H1 (cell line): ENCODE results near the gene CHSY3. TPM values are rescaled to one million over a fixed set of nuclear protein-coding genes. Genes with fewer than 3 reads are reported as not detected.

Source experiments
- CTCF ChIA-PET: fragments of 300-600 bp; sonication (Branson Sonifier 250); formaldehyde crosslinking; loops from one replicate; lab custom pipeline; 2021; ENCODE audit not compliant: partially characterized antibody; lab: Charles Lee
- POLR2A ChIA-PET: fragments of 300-600 bp; sonication (Branson Sonifier 250); formaldehyde crosslinking; loops from one replicate; lab custom pipeline; 2021; ENCODE audit warnings: inconsistent platforms; ENCODE audit not compliant: partially characterized antibody; lab: Charles Lee
- DNase-seq, 2 experiments: peaks; one replicate each; pipeline versions ENCODE4 v3.0.0 to v3.0.0-alpha.2; 2010 to 2022; ENCODE audit warnings: low spot score in 2 of 2, low read depth in 1 of 2, mixed read lengths in 1 of 2
- FAIRE-seq: peaks from 2 replicates; lab custom pipeline; 2011; peaks lifted over from hg19 to GRCh38; lab: Jason Lieb, UNC
- H2AFZ ChIP-seq: 2 replicates; pipeline ENCODE4 v1.8.1; 2012; ENCODE audit warnings: low read length, inconsistent platforms
- H2AK5ac ChIP-seq: 2 replicates; pipeline ENCODE4 v1.6.1; 2013; ENCODE audit warnings: low read depth, low read length
- H2BK120ac ChIP-seq: replicated peaks from 2 replicates; pipeline ENCODE3; 2013; ENCODE audit warnings: low read depth, low read length, inconsistent platforms
- H2BK12ac ChIP-seq: 2 replicates; pipeline ENCODE4 v1.6.1; 2013; ENCODE audit warnings: low read depth, low read length
- H2BK15ac ChIP-seq: 2 replicates; pipeline ENCODE4 v1.6.1; 2013; ENCODE audit warnings: low read length
- H2BK20ac ChIP-seq: 2 replicates; pipeline ENCODE4 v1.6.1; 2013; ENCODE audit warnings: low read length
- H2BK5ac ChIP-seq: 2 replicates; pipeline ENCODE4 v1.6.1; 2013; ENCODE audit warnings: low read depth, low read length
- H3K14ac ChIP-seq: 2 replicates; pipeline ENCODE4 v1.6.1; 2013; ENCODE audit warnings: inconsistent platforms; ENCODE audit not compliant: insufficient read length
- H3K18ac ChIP-seq: 2 replicates; pipeline ENCODE4 v1.6.1; 2013; ENCODE audit warnings: low read length; ENCODE audit errors: extremely low read depth
- H3K23ac ChIP-seq: 2 replicates; pipeline ENCODE4 v1.6.1; 2013; ENCODE audit warnings: inconsistent platforms; ENCODE audit not compliant: insufficient read length
- H3K23me2 ChIP-seq: 2 replicates; pipeline ENCODE4 v1.6.1; 2013; ENCODE audit warnings: low read depth, low read length
- H3K27ac ChIP-seq: 2 replicates; pipeline ENCODE4 v1.6.1; 2011; ENCODE audit warnings: low read depth, low read length, inconsistent platforms
- H3K27me3 ChIP-seq, 4 experiments: replicated peaks in 1 of 4; 1 replicate in 1 of 4; 2 replicates in 3 of 4; pipeline versions ENCODE4 v1.6.1 to v1.8.1; 2011 to 2013; ENCODE audit warnings: low read length in 3 of 4, mild to moderate bottlenecking in 3 of 4, inconsistent platforms in 2 of 4, mixed read lengths in 2 of 4, moderate library complexity in 1 of 4; ENCODE audit not compliant: control insufficient read depth in 3 of 4, insufficient read depth in 3 of 4; ENCODE audit errors: extremely low read depth in 1 of 4
- H3K36me3 ChIP-seq, 4 experiments: 2 replicates each; pipeline versions ENCODE4 v1.6.1 to v1.8.1; 2011 to 2013; ENCODE audit warnings: mild to moderate bottlenecking in 4 of 4, low read length in 3 of 4, moderate library complexity in 2 of 4, control low read depth in 1 of 4, inconsistent platforms in 1 of 4; ENCODE audit not compliant: insufficient read depth in 4 of 4, control insufficient read depth in 2 of 4
- H3K4ac ChIP-seq: replicated peaks from 2 replicates; pipeline ENCODE3; 2013; ENCODE audit warnings: low read length, low read depth, mixed read lengths, inconsistent platforms; ENCODE audit not compliant: insufficient read length
- H3K4me1 ChIP-seq, 4 experiments: replicated peaks in 1 of 4; 1 replicate in 1 of 4; 2 replicates in 3 of 4; pipeline versions ENCODE4 v1.6.1 to v1.8.1; 2011 to 2013; ENCODE audit warnings: low read length in 3 of 4, inconsistent platforms in 2 of 4, mixed read lengths in 1 of 4; ENCODE audit not compliant: insufficient read depth in 4 of 4, control insufficient read depth in 3 of 4
- H3K4me2 ChIP-seq, 2 experiments: 2 replicates each; pipeline versions ENCODE4 v1.6.1 to v1.8.1; 2011 to 2013; ENCODE audit warnings: low read depth in 2 of 2, low read length in 2 of 2, control low read depth in 1 of 2, inconsistent platforms in 1 of 2, mild to moderate bottlenecking in 1 of 2; ENCODE audit not compliant: insufficient read depth in 1 of 2
- H3K4me3 ChIP-seq, 4 experiments: fragments of 200-600, 300-600 bp in 1 of 4; sonication (generic), shearing (Covaris generic), sonication (Bioruptor Twin) in 1 of 4; 2 replicates each; pipeline versions ENCODE4 v1.5.1 to v1.8.1; 2011 to 2016; ENCODE audit warnings: low read length in 4 of 4, low read depth in 3 of 4, control low read depth in 2 of 4, inconsistent platforms in 2 of 4, mild to moderate bottlenecking in 2 of 4, mixed read lengths in 1 of 4, moderate library complexity in 1 of 4; ENCODE audit not compliant: insufficient read depth in 2 of 4; ENCODE audit errors: extremely low read depth in 1 of 4
- H3K56ac ChIP-seq: replicated peaks from 2 replicates; pipeline ENCODE3; 2013; ENCODE audit warnings: low read depth, mild to moderate bottlenecking, mixed read lengths, low read length, inconsistent platforms; ENCODE audit not compliant: insufficient read length
- H3K79me1 ChIP-seq: 2 replicates; pipeline ENCODE4 v1.6.1; 2013; ENCODE audit warnings: low read depth, low read length, control low read depth
- H3K79me2 ChIP-seq, 2 experiments: 2 replicates each; pipeline versions ENCODE4 v1.6.1 to v1.8.1; 2012 to 2013; ENCODE audit warnings: low read length in 2 of 2, mild to moderate bottlenecking in 2 of 2, inconsistent platforms in 1 of 2; ENCODE audit not compliant: insufficient read depth in 2 of 2, control insufficient read depth in 1 of 2
- H3K9ac ChIP-seq, 4 experiments: replicated peaks in 1 of 4; 1 replicate in 1 of 4; 2 replicates in 3 of 4; pipeline versions ENCODE4 v1.6.1 to v1.8.1; 2011 to 2013; ENCODE audit warnings: low read depth in 3 of 4, low read length in 3 of 4, control low read depth in 2 of 4, mild to moderate bottlenecking in 2 of 4, moderate library complexity in 2 of 4, inconsistent platforms in 1 of 4; ENCODE audit errors: extremely low read depth in 1 of 4
- H3K9me3 ChIP-seq, 2 experiments: 2 replicates each; pipeline versions ENCODE4 v1.6.1 to v1.8.1; 2012 to 2013; ENCODE audit warnings: mild to moderate bottlenecking in 2 of 2, moderate library complexity in 2 of 2, control low read depth in 1 of 2, inconsistent platforms in 1 of 2, low read depth in 1 of 2, low read length in 1 of 2, mixed read lengths in 1 of 2; ENCODE audit not compliant: insufficient read depth in 2 of 2
- H4K20me1 ChIP-seq, 2 experiments: replicated peaks in 1 of 2; 2 replicates each; pipeline versions ENCODE3 to v1.8.1; 2011 to 2013; ENCODE audit warnings: inconsistent platforms in 2 of 2, low read length in 2 of 2, mild to moderate bottlenecking in 1 of 2; ENCODE audit not compliant: insufficient read depth in 2 of 2, control insufficient read depth in 1 of 2
- H4K5ac ChIP-seq: 2 replicates; pipeline ENCODE4 v1.6.1; 2013; ENCODE audit warnings: low read length, low read depth, mixed read lengths, inconsistent platforms; ENCODE audit not compliant: insufficient read length
- H4K8ac ChIP-seq: 2 replicates; pipeline ENCODE4 v1.8.0; 2013; ENCODE audit warnings: mild to moderate bottlenecking, moderate library complexity, low read length, inconsistent platforms; ENCODE audit not compliant: insufficient read depth; ENCODE audit errors: extremely low read depth
- H4K91ac ChIP-seq: replicated peaks from 2 replicates; pipeline ENCODE3; 2013; ENCODE audit warnings: low read length, mixed read lengths, inconsistent platforms; ENCODE audit not compliant: insufficient read length
- CREB1 ChIP-seq: IDR thresholded peaks from 2 replicates; pipeline ENCODE4 v1.6.1; 2012; ENCODE audit warnings: inconsistent platforms
- CTBP2 ChIP-seq: IDR thresholded peaks from 2 replicates; pipeline ENCODE4 v1.7.0; 2011; ENCODE audit warnings: borderline replicate concordance, mild to moderate bottlenecking, moderate library complexity, mixed read lengths, low read length; ENCODE audit not compliant: insufficient read depth, insufficient read length
- JUND ChIP-seq: IDR thresholded peaks from 2 replicates; pipeline ENCODE4 v1.6.1; 2011; ENCODE audit warnings: mild to moderate bottlenecking, improper control_type of control experiment, low read length
- TBP ChIP-seq: IDR thresholded peaks from 2 replicates; pipeline ENCODE4 v1.6.1; 2011; ENCODE audit warnings: low read depth, low read length, improper control_type of control experiment
- polyA plus RNA-seq, 7 experiments: library from polyadenylated mRNA; depleted of rRNA in 3 of 7; stranded (reverse) in 5 of 7; unstranded in 2 of 7; fragments of >200 nt in 5 of 7; fragments of 200-250 nt in 2 of 7; gene quantifications; 1 replicate in 5 of 7; 2 replicates in 1 of 7; 4 replicates in 1 of 7; pipeline versions ENCODE4 v1.2.1 to v1.2.3, GENCODE V29; 2011 to 2013; ENCODE audit warnings: missing spikeins in 2 of 7, mixed read lengths in 2 of 7
- total RNA-seq: library from RNA; stranded (reverse); fragmentation: NEBNext Ultra II Directional; extraction: Animal tissue kit (Norgen Biotek cat#: 25700); gene quantifications from 2 replicates; pipeline ENCODE4 v1.2.1, GENCODE V29; 2021

Gene CHSY3
- total and polyA plus RNA-seq, 2 of the 8 experiments (the other 6 are each of a cell fraction or from before 2014, with no cell fraction given) = 0.24 to 1.8 TPM

DNA sequence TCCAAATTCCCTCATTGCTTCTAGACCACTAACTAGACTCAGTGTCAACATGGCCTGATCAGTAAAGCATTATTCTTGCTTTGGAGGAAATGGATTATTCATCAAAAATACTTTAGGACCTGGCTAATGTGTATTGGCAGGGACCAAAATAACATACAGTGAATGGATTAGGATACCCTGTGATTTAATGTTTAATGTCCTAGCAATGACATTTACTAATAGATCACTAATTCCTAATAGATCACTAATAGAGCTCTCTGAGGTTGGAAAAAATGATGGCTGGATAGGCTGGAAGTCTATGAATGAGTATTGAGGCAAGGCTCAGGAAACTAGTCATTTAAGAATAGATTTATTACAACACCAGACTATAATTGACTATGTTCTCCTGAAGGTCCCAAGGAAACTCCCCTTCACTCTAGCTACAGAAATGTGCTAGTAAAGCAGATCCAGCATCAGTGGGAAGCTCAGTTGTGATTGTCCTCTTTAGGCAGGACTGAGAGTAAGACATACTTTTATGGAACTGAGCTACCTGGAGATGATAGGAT, 46.1 kb upstream of the CHSY3 start:
- H4K20me1 ChIP-seq = no peaks in the 10 kb centered on the region
- H3K79me1 ChIP-seq = no peaks in the 10 kb centered on the region
- H3K27ac ChIP-seq = no peak overlapping the region
- no peak overlapping the region for H2AK5ac ChIP-seq
- H3K56ac ChIP-seq = no peak overlapping the region
- no peak overlapping the region for H3K18ac ChIP-seq
- no peaks in the 10 kb centered on the region for H3K23me2 ChIP-seq
- no peaks in the 10 kb centered on the region for H3K9me3 ChIP-seq
- POLR2A ChIA-PET = no interaction called here
- H3K4me2 ChIP-seq = no peak overlapping the region
- H2BK20ac ChIP-seq = no peak overlapping the region
- H2BK120ac ChIP-seq = no peak overlapping the region
- H4K8ac ChIP-seq = no peak overlapping the region
- TF ChIP-seq TBP = no peak
- TF ChIP-seq CTBP2 = no peak
- no peak for TF ChIP-seq JUND
- no peak for TF ChIP-seq CREB1
- CTCF ChIA-PET = interaction anchor here (1.9 kb wide), 1 partner anchor 86 kb away, joined by 8 read pairs; no protein-coding TSS in a partner anchor
- H4K5ac ChIP-seq = no peak overlapping the region
- no peaks in the 10 kb centered on the region for H3K36me3 ChIP-seq
- no peak overlapping the region for H3K4ac ChIP-seq
- DNase-seq (no peak), FAIRE-seq (no peak)
- H2AFZ ChIP-seq = no peak overlapping the region
- H3K23ac ChIP-seq = no peak overlapping the region
- H3K14ac ChIP-seq = no peak overlapping the region
- no peak overlapping the region for H4K91ac ChIP-seq
- no peaks in the 10 kb centered on the region for H3K79me2 ChIP-seq
- H3K4me3 ChIP-seq = no peak overlapping the region
- no peak overlapping the region for H2BK15ac ChIP-seq
- H3K4me1 ChIP-seq = no peaks in the 10 kb centered on the region
- no peak overlapping the region for H3K9ac ChIP-seq
- no peaks in the 10 kb centered on the region for H3K27me3 ChIP-seq
- no peak overlapping the region for H2BK5ac ChIP-seq
- H2BK12ac ChIP-seq = no peak overlapping the region
